Measurements from ENCODE around the gene MRPL10. TPM values are rescaled to one million over a fixed set of nuclear protein-coding genes. Genes with fewer than 3 reads are reported as not detected.

The MRPL10 gene
- total and polyA plus RNA-seq, 2 experiments from 2014 or later, result 50.2 to 74.7 TPM

GRCh38 chr17:47857551-47858455 is 26.5 kb upstream of the MRPL10 start:
- Histone ChIP-seq H3K4me3 (peak overlapping the region; percentile 23; the same call in 1 of the 2 replicates), H3K36me3 (ENCODE audit: insufficient read depth) (no peaks in the 10 kb centered on the region), H4K20me1 (replicated peaks; ENCODE audit: insufficient read depth) (no peaks in the 10 kb centered on the region; the same call in 1 of the 2 replicates), H3K27ac (ENCODE audit: low read depth) (no peak overlapping the region), H3K4me2 (peak overlapping the region; percentile 53), H3K4me1 (ENCODE audit: insufficient read depth) (peaks cover 18% of the 10 kb centered on the region; the same call in 1 of the 2 replicates), H2AFZ (peak overlapping the region; percentile 94), H3K9me2 (ENCODE audit: insufficient read depth) (peaks cover 4% of the 10 kb centered on the region; the same call in 1 of the 2 replicates), H3K27me3 (ENCODE audit: insufficient read depth) (peaks cover 62% of the 10 kb centered on the region), H3K79me2 (replicated peaks; ENCODE audit: insufficient read depth) (no peaks in the 10 kb centered on the region), H3F3A (replicated peaks; ENCODE audit: low read depth) (peaks cover 4% of the 10 kb centered on the region; the same call in 1 of the 2 replicates)
- TF ChIP-seq ZNF331 (CRISPR knock-in tag; IDR thresholded peaks at IDR 0.05; ENCODE audit: low read depth), result no peak
- no peak for TF ChIP-seq EZH2 (IDR thresholded peaks at IDR 0.05; ENCODE audit: low read depth, unreplicated experiment)
- TF ChIP-seq ZNF462 (CRISPR knock-in tag; IDR thresholded peaks at IDR 0.05), result no peak
- no peak for TF ChIP-seq STAT1 (IDR thresholded peaks at IDR 0.05; ENCODE audit: unreplicated experiment)
- TF ChIP-seq EZH2phosphoT487 (IDR thresholded peaks at IDR 0.05; ENCODE audit: unreplicated experiment), result no peak
- TF ChIP-seq CREB1 (CRISPR knock-in tag; IDR thresholded peaks at IDR 0.05; ENCODE audit: low read depth), result no peak
- no peak for TF ChIP-seq REST (IDR thresholded peaks at IDR 0.05; ENCODE audit: unreplicated experiment)
- TF ChIP-seq NANOG (IDR thresholded peaks at IDR 0.05; ENCODE audit: borderline replicate concordance), result no peak
- no peak for TF ChIP-seq CTCF (conservative IDR thresholded peaks at IDR 0.05; ENCODE audit: low read depth in 2 of 2)
- TF ChIP-seq POLR2AphosphoS5 (IDR thresholded peaks at IDR 0.05; ENCODE audit: low read depth), result no peak
- no peak for TF ChIP-seq JUNB (IDR thresholded peaks at IDR 0.05; ENCODE audit: unreplicated experiment)
- TF ChIP-seq ZNF114 (CRISPR knock-in tag; IDR thresholded peaks at IDR 0.05), result no peak
- TF ChIP-seq ETS1 (IDR thresholded peaks at IDR 0.05), result no peak
- ATAC-seq (peak; percentile 72), DNase-seq (ENCODE audit: low spot score) (peak; percentile 63)
- Mint-ChIP-seq H3K4me3 (0 out of 3 replicates have a peak overlapping the region, but pooled peaks have one; percentile 4), H3K4me1 (peaks cover 39% of the 10 kb centered on the region), H3K9me3 (no peaks in the 10 kb centered on the region), H3K27ac (no peak overlapping the region), H3K27me3 (ENCODE audit: insufficient read depth, low read depth, poor library complexity) (peaks cover 46% of the 10 kb centered on the region), H3K36me3 (ENCODE audit: low read depth) (no peaks in the 10 kb centered on the region)

All from GM23338 (cell line).